Cardiac muscle cell (in vitro differentiated cells and primary cell): ENCODE measurements around the gene TMEM89. TPM values are rescaled to one million over a fixed set of nuclear protein-coding genes. Genes with fewer than 3 reads are reported as not detected.

Source experiments
- DNase-seq, 2 donors: peaks; one replicate each; pipeline versions ENCODE4 v3.0.0 to v3.0.0-alpha.2; 2010 to 2017; ENCODE audit warnings: low read depth in 1 of 2, low spot score in 1 of 2
- H3K27ac ChIP-seq: fragments of 200-600 bp; sonication (generic); 2 replicates; pipeline ENCODE4 v1.5.1; 2016
- H3K27me3 ChIP-seq: fragments of 200-600 bp; sonication (generic); 2 replicates; pipeline ENCODE4 v1.6.0; 2016; ENCODE audit warnings: control low read depth
- H3K36me3 ChIP-seq: fragments of 200-600 bp; sonication (generic); 2 replicates; pipeline ENCODE4 v1.5.1; 2016; ENCODE audit warnings: control low read depth
- H3K4me1 ChIP-seq: fragments of 200-600 bp; sonication (generic); 2 replicates; pipeline ENCODE4 v1.8.1; 2017; ENCODE audit warnings: low read depth, mild to moderate bottlenecking, mixed run types
- H3K4me3 ChIP-seq: fragments of 200-600 bp; sonication (generic); 2 replicates; pipeline ENCODE4 v1.5.1; 2016; ENCODE audit warnings: mild to moderate bottlenecking
- H3K9me3 ChIP-seq: fragments of 200-600 bp; sonication (generic); 2 replicates; pipeline ENCODE4 v1.5.1; 2017; ENCODE audit warnings: low read depth, mild to moderate bottlenecking, control low read depth
- polyA plus RNA-seq: library from polyadenylated mRNA; unstranded; fragments of >200 nt; fragmentation: Nextera tagmentation; extraction: Ambion mirVana; gene quantifications from 2 replicates; pipeline ENCODE4 v1.2.1, GENCODE V29; 2016
- total RNA-seq: library from RNA; depleted of rRNA; stranded (reverse); fragments of >200 nt; gene quantifications from 2 replicates; pipeline ENCODE4 v1.2.3, GENCODE V29; 2016
- TF ChIP-seq, protein P1 (sequence below): IDR thresholded peaks from 2 replicates; pipeline ENCODE4 v1.5.1; 2012; ENCODE audit warnings: low read depth, mild to moderate bottlenecking, low read length

Gene TMEM89
- total and polyA plus RNA-seq, 2 experiments from 2014 or later = 0.59 TPM; not detected in 1

GRCh38 chr3:48595526-48596121 is 25.9 kb downstream of the TMEM89 start:
- Histone ChIP-seq H3K27me3 (no peaks in the 10 kb centered on the region), H3K4me1 (peaks cover 6% of the 10 kb centered on the region), H3K36me3 (peaks cover 14% of the 10 kb centered on the region), H3K27ac (peak overlapping the region; percentile 81), H3K4me3 (no peak overlapping the region), H3K9me3 (no peaks in the 10 kb centered on the region)
- TF ChIP-seq, protein P1, sequence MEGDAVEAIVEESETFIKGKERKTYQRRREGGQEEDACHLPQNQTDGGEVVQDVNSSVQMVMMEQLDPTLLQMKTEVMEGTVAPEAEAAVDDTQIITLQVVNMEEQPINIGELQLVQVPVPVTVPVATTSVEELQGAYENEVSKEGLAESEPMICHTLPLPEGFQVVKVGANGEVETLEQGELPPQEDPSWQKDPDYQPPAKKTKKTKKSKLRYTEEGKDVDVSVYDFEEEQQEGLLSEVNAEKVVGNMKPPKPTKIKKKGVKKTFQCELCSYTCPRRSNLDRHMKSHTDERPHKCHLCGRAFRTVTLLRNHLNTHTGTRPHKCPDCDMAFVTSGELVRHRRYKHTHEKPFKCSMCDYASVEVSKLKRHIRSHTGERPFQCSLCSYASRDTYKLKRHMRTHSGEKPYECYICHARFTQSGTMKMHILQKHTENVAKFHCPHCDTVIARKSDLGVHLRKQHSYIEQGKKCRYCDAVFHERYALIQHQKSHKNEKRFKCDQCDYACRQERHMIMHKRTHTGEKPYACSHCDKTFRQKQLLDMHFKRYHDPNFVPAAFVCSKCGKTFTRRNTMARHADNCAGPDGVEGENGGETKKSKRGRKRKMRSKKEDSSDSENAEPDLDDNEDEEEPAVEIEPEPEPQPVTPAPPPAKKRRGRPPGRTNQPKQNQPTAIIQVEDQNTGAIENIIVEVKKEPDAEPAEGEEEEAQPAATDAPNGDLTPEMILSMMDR = no peak
- DNase-seq = peak in 1 of 2 donors; percentile 67

GRCh38 chr3:48595075-48595525 is 26.5 kb downstream of the TMEM89 start, which contains the start of gene COL7A1:
TSS of gene COL7A1 (minus strand) at chr3:48595329. CDS start at chr3:48595159, 170 bp downstream.
- Histone ChIP-seq H3K9me3 (no peaks in the 10 kb centered on the region), H3K27ac (peak within 1 kb of the TSS; percentile 81), H3K27me3 (no peaks in the 10 kb centered on the region), H3K36me3 (peaks cover 9% of the 10 kb centered on the region), H3K4me3 (no peak within 1 kb of the TSS), H3K4me1 (peaks cover 6% of the 10 kb centered on the region)
- TF ChIP-seq, protein P1 = no peak
- DNase-seq = no peak

DNA sequence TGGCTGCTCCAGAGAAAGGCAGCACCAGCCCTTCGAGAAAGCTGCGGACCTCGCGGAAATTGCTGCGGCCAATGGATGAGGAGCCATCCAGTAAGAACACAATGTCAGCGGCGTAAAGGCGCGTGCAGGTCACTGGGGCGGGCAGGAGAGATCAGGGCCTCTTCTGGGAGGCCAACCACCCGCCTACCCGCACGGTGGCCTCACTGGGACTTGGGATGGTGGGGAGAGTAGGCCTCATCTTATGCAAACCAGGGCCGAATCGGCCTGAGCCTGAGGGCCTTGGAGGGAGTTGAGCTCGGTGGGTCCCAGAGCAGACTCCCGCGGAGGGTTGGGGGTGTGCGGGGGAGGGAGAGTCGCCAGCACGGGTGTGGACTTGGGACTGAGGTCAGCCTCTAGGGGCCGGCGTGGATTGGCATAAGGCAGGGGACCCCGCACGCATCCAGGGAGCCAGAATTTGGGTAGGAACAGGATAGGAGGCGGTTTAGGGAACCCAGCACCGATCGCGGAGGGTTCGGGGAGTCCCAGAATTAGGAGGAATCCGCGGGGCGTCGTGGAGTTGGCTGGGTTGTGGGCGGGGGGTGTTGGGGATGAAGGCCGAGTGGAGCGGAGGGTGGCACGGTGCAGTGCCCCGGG is 27.0 kb downstream of the TMEM89 start:
- H3K27me3 ChIP-seq = no peaks in the 10 kb centered on the region
- TF ChIP-seq, protein P1 = no peak
- H3K36me3 ChIP-seq = peaks cover 3% of the 10 kb centered on the region
- H3K4me1 ChIP-seq = peaks cover 6% of the 10 kb centered on the region
- H3K27ac ChIP-seq = no peak overlapping the region
- no peaks in the 10 kb centered on the region for H3K9me3 ChIP-seq
- peak in 1 of 2 donors; percentile 9 for DNase-seq
- no peak overlapping the region for H3K4me3 ChIP-seq

- no peaks in the 10 kb centered on the region for H3K27me3 ChIP-seq
- no peaks in the 10 kb centered on the region for H3K9me3 ChIP-seq
- no peaks in the 10 kb centered on the region for H3K4me1 ChIP-seq
- H3K4me3 ChIP-seq = no peak overlapping the region
- peaks cover 3% of the 10 kb centered on the region for H3K36me3 ChIP-seq
- no peak for DNase-seq
- no peak overlapping the region for H3K27ac ChIP-seq
- TF ChIP-seq, protein P1 = no peak
Measured at GRCh38 chr3:48593337-48593736, 28.2 kb downstream of the TMEM89 start.

DNA sequence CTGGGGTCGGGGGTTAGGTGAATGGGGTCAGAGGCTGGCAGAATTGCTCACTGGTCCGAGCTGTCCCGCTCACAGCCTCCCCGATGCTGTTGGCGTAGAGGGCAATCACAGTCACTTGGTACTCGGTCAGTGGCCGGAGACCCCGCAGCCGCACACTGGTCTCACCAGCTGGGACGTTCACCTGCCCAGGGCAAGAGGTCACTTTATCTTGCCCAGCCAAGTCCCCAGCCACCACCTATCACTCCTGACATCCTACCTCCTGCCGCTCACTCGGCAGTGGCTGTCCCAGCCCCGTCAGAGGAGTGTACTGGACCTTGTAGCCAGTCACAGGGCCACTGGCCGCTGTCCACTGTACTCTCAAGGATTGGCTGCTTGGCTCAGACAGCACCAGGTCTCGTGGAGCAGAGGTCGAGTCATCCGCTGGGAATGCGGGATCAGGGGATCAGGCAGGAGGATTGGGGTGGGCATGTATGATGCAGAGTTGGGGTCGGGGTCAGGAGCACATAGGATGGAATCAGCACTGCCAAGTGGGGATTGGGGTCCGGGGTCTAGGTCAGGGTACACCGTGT is 29.0 kb downstream of the TMEM89 start:
- H3K4me3 ChIP-seq = no peak overlapping the region
- DNase-seq = no peak
- no peaks in the 10 kb centered on the region for H3K9me3 ChIP-seq
- H3K27ac ChIP-seq = no peak overlapping the region
- TF ChIP-seq, protein P1 = no peak
- no peaks in the 10 kb centered on the region for H3K27me3 ChIP-seq
- no peaks in the 10 kb centered on the region for H3K4me1 ChIP-seq
- peaks cover 3% of the 10 kb centered on the region for H3K36me3 ChIP-seq
